H1 (cell line): ENCODE results near the gene ARV1. TPM values are rescaled to one million over a fixed set of nuclear protein-coding genes. Genes with fewer than 3 reads are reported as not detected.

Experiments
- CTCF ChIA-PET: fragments of 300-600 bp; sonication (Branson Sonifier 250); formaldehyde crosslinking; loops from one replicate; lab custom pipeline; 2021; ENCODE audit not compliant: partially characterized antibody; lab: Charles Lee
- POLR2A ChIA-PET: fragments of 300-600 bp; sonication (Branson Sonifier 250); formaldehyde crosslinking; loops from one replicate; lab custom pipeline; 2021; ENCODE audit warnings: inconsistent platforms; ENCODE audit not compliant: partially characterized antibody; lab: Charles Lee
- DNase-seq, 2 experiments: peaks; one replicate each; pipeline versions ENCODE4 v3.0.0 to v3.0.0-alpha.2; 2010 to 2022; ENCODE audit warnings: low spot score in 2 of 2, low read depth in 1 of 2, mixed read lengths in 1 of 2
- FAIRE-seq: peaks from 2 replicates; lab custom pipeline; 2011; peaks lifted over from hg19 to GRCh38; lab: Jason Lieb, UNC
- H2AFZ ChIP-seq: 2 replicates; pipeline ENCODE4 v1.8.1; 2012; ENCODE audit warnings: low read length, inconsistent platforms
- H2AK5ac ChIP-seq: 2 replicates; pipeline ENCODE4 v1.6.1; 2013; ENCODE audit warnings: low read depth, low read length
- H2BK120ac ChIP-seq: replicated peaks from 2 replicates; pipeline ENCODE3; 2013; ENCODE audit warnings: low read depth, low read length, inconsistent platforms
- H2BK12ac ChIP-seq: 2 replicates; pipeline ENCODE4 v1.6.1; 2013; ENCODE audit warnings: low read depth, low read length
- H2BK15ac ChIP-seq: 2 replicates; pipeline ENCODE4 v1.6.1; 2013; ENCODE audit warnings: low read length
- H2BK20ac ChIP-seq: 2 replicates; pipeline ENCODE4 v1.6.1; 2013; ENCODE audit warnings: low read length
- H2BK5ac ChIP-seq: 2 replicates; pipeline ENCODE4 v1.6.1; 2013; ENCODE audit warnings: low read depth, low read length
- H3K14ac ChIP-seq: 2 replicates; pipeline ENCODE4 v1.6.1; 2013; ENCODE audit warnings: inconsistent platforms; ENCODE audit not compliant: insufficient read length
- H3K18ac ChIP-seq: 2 replicates; pipeline ENCODE4 v1.6.1; 2013; ENCODE audit warnings: low read length; ENCODE audit errors: extremely low read depth
- H3K23ac ChIP-seq: 2 replicates; pipeline ENCODE4 v1.6.1; 2013; ENCODE audit warnings: inconsistent platforms; ENCODE audit not compliant: insufficient read length
- H3K23me2 ChIP-seq: 2 replicates; pipeline ENCODE4 v1.6.1; 2013; ENCODE audit warnings: low read depth, low read length
- H3K27ac ChIP-seq: 2 replicates; pipeline ENCODE4 v1.6.1; 2011; ENCODE audit warnings: low read depth, low read length, inconsistent platforms
- H3K27me3 ChIP-seq, 4 experiments: replicated peaks in 1 of 4; 1 replicate in 1 of 4; 2 replicates in 3 of 4; pipeline versions ENCODE4 v1.6.1 to v1.8.1; 2011 to 2013; ENCODE audit warnings: low read length in 3 of 4, mild to moderate bottlenecking in 3 of 4, inconsistent platforms in 2 of 4, mixed read lengths in 2 of 4, moderate library complexity in 1 of 4; ENCODE audit not compliant: control insufficient read depth in 3 of 4, insufficient read depth in 3 of 4; ENCODE audit errors: extremely low read depth in 1 of 4
- H3K36me3 ChIP-seq, 4 experiments: 2 replicates each; pipeline versions ENCODE4 v1.6.1 to v1.8.1; 2011 to 2013; ENCODE audit warnings: mild to moderate bottlenecking in 4 of 4, low read length in 3 of 4, moderate library complexity in 2 of 4, control low read depth in 1 of 4, inconsistent platforms in 1 of 4; ENCODE audit not compliant: insufficient read depth in 4 of 4, control insufficient read depth in 2 of 4
- H3K4ac ChIP-seq: replicated peaks from 2 replicates; pipeline ENCODE3; 2013; ENCODE audit warnings: low read length, low read depth, mixed read lengths, inconsistent platforms; ENCODE audit not compliant: insufficient read length
- H3K4me1 ChIP-seq, 4 experiments: replicated peaks in 1 of 4; 1 replicate in 1 of 4; 2 replicates in 3 of 4; pipeline versions ENCODE4 v1.6.1 to v1.8.1; 2011 to 2013; ENCODE audit warnings: low read length in 3 of 4, inconsistent platforms in 2 of 4, mixed read lengths in 1 of 4; ENCODE audit not compliant: insufficient read depth in 4 of 4, control insufficient read depth in 3 of 4
- H3K4me2 ChIP-seq, 2 experiments: 2 replicates each; pipeline versions ENCODE4 v1.6.1 to v1.8.1; 2011 to 2013; ENCODE audit warnings: low read depth in 2 of 2, low read length in 2 of 2, control low read depth in 1 of 2, inconsistent platforms in 1 of 2, mild to moderate bottlenecking in 1 of 2; ENCODE audit not compliant: insufficient read depth in 1 of 2
- H3K4me3 ChIP-seq, 4 experiments: fragments of 200-600, 300-600 bp in 1 of 4; sonication (generic), shearing (Covaris generic), sonication (Bioruptor Twin) in 1 of 4; 2 replicates each; pipeline versions ENCODE4 v1.5.1 to v1.8.1; 2011 to 2016; ENCODE audit warnings: low read length in 4 of 4, low read depth in 3 of 4, control low read depth in 2 of 4, inconsistent platforms in 2 of 4, mild to moderate bottlenecking in 2 of 4, mixed read lengths in 1 of 4, moderate library complexity in 1 of 4; ENCODE audit not compliant: insufficient read depth in 2 of 4; ENCODE audit errors: extremely low read depth in 1 of 4
- H3K56ac ChIP-seq: replicated peaks from 2 replicates; pipeline ENCODE3; 2013; ENCODE audit warnings: low read depth, mild to moderate bottlenecking, mixed read lengths, low read length, inconsistent platforms; ENCODE audit not compliant: insufficient read length
- H3K79me1 ChIP-seq: 2 replicates; pipeline ENCODE4 v1.6.1; 2013; ENCODE audit warnings: low read depth, low read length, control low read depth
- H3K79me2 ChIP-seq, 2 experiments: 2 replicates each; pipeline versions ENCODE4 v1.6.1 to v1.8.1; 2012 to 2013; ENCODE audit warnings: low read length in 2 of 2, mild to moderate bottlenecking in 2 of 2, inconsistent platforms in 1 of 2; ENCODE audit not compliant: insufficient read depth in 2 of 2, control insufficient read depth in 1 of 2
- H3K9ac ChIP-seq, 4 experiments: replicated peaks in 1 of 4; 1 replicate in 1 of 4; 2 replicates in 3 of 4; pipeline versions ENCODE4 v1.6.1 to v1.8.1; 2011 to 2013; ENCODE audit warnings: low read depth in 3 of 4, low read length in 3 of 4, control low read depth in 2 of 4, mild to moderate bottlenecking in 2 of 4, moderate library complexity in 2 of 4, inconsistent platforms in 1 of 4; ENCODE audit errors: extremely low read depth in 1 of 4
- H3K9me3 ChIP-seq, 2 experiments: 2 replicates each; pipeline versions ENCODE4 v1.6.1 to v1.8.1; 2012 to 2013; ENCODE audit warnings: mild to moderate bottlenecking in 2 of 2, moderate library complexity in 2 of 2, control low read depth in 1 of 2, inconsistent platforms in 1 of 2, low read depth in 1 of 2, low read length in 1 of 2, mixed read lengths in 1 of 2; ENCODE audit not compliant: insufficient read depth in 2 of 2
- H4K20me1 ChIP-seq, 2 experiments: replicated peaks in 1 of 2; 2 replicates each; pipeline versions ENCODE3 to v1.8.1; 2011 to 2013; ENCODE audit warnings: inconsistent platforms in 2 of 2, low read length in 2 of 2, mild to moderate bottlenecking in 1 of 2; ENCODE audit not compliant: insufficient read depth in 2 of 2, control insufficient read depth in 1 of 2
- H4K5ac ChIP-seq: 2 replicates; pipeline ENCODE4 v1.6.1; 2013; ENCODE audit warnings: low read length, low read depth, mixed read lengths, inconsistent platforms; ENCODE audit not compliant: insufficient read length
- H4K8ac ChIP-seq: 2 replicates; pipeline ENCODE4 v1.8.0; 2013; ENCODE audit warnings: mild to moderate bottlenecking, moderate library complexity, low read length, inconsistent platforms; ENCODE audit not compliant: insufficient read depth; ENCODE audit errors: extremely low read depth
- H4K91ac ChIP-seq: replicated peaks from 2 replicates; pipeline ENCODE3; 2013; ENCODE audit warnings: low read length, mixed read lengths, inconsistent platforms; ENCODE audit not compliant: insufficient read length
- EGR1 ChIP-seq: IDR thresholded peaks from 2 replicates; pipeline ENCODE4 v1.6.1; 2011; ENCODE audit warnings: low read depth, low read length, borderline replicate concordance
- POLR2A ChIP-seq, 2 experiments: IDR thresholded peaks; 1 replicate in 1 of 2; 2 replicates in 1 of 2; pipeline ENCODE4 v1.6.1; 2011; ENCODE audit warnings: low read depth in 2 of 2, low read length in 2 of 2, mild to moderate bottlenecking in 2 of 2; ENCODE audit errors: control extremely low read depth in 1 of 2
- SP1 ChIP-seq: IDR thresholded peaks from 2 replicates; pipeline ENCODE4 v1.6.1; 2011; ENCODE audit warnings: low read depth, low read length
- WGBS, 2 experiments: shearing (Covaris generic) in 1 of 2; methylation state at CpG; one replicate each; pipeline versions ENCODE4 v1.1.6 to v1.1.7; 2013 to 2015; ENCODE audit warnings: low lambda C conversion rate in 2 of 2, mixed read lengths in 2 of 2, inconsistent platforms in 1 of 2, low coverage in 1 of 2, missing lambda C conversion rate in 1 of 2; ENCODE audit not compliant: insufficient replicate concordance in 2 of 2, insufficient coverage in 1 of 2, insufficient read length in 1 of 2; ENCODE audit errors: extremely low coverage in 1 of 2, missing lambda C conversion rate in 1 of 2; 5-methylcytosine and 5-hydroxymethylcytosine counted together
- polyA plus RNA-seq, 7 experiments: library from polyadenylated mRNA; depleted of rRNA in 3 of 7; stranded (reverse) in 5 of 7; unstranded in 2 of 7; fragments of >200 nt in 5 of 7; fragments of 200-250 nt in 2 of 7; gene quantifications; 1 replicate in 5 of 7; 2 replicates in 1 of 7; 4 replicates in 1 of 7; pipeline versions ENCODE4 v1.2.1 to v1.2.3, GENCODE V29; 2011 to 2013; ENCODE audit warnings: missing spikeins in 2 of 7, mixed read lengths in 2 of 7
- total RNA-seq: library from RNA; stranded (reverse); fragmentation: NEBNext Ultra II Directional; extraction: Animal tissue kit (Norgen Biotek cat#: 25700); gene quantifications from 2 replicates; pipeline ENCODE4 v1.2.1, GENCODE V29; 2021

Gene ARV1
- total and polyA plus RNA-seq, 2 of the 8 experiments (the other 6 are each of a cell fraction or from before 2014, with no cell fraction given), result 13.1 to 13.4 TPM

- DNase-seq (no peak), FAIRE-seq (no peak)
- Histone ChIP-seq H2BK20ac (no peak overlapping the region), H3K4ac (no peak overlapping the region), H3K36me3 (no peaks in the 10 kb centered on the region; a peak in 1 of 8 replicates), H3K23ac (no peak overlapping the region), H3K9ac (no peak overlapping the region), H3K9me3 (no peaks in the 10 kb centered on the region), H2AK5ac (no peak overlapping the region), H3K27ac (no peak overlapping the region), H3K18ac (no peak overlapping the region), H3K27me3 (peaks cover 0 to 18% (median 1%) of the 10 kb centered on the region in 4 experiments; a peak in 5 of 7 replicates), H3K56ac (no peak overlapping the region), H3K4me1 (peaks cover 0 to 5% (median 2%) of the 10 kb centered on the region in 4 experiments; a peak in 3 of 7 replicates), H3K4me3 (no peak overlapping the region), H4K8ac (no peak overlapping the region), H2BK5ac (no peak overlapping the region), H2BK12ac (no peak overlapping the region), H4K5ac (no peak overlapping the region), H2AFZ (no peak overlapping the region), H2BK120ac (no peak overlapping the region), H3K4me2 (no peak overlapping the region), H4K91ac (no peak overlapping the region), H2BK15ac (no peak overlapping the region), H3K79me1 (no peaks in the 10 kb centered on the region), H3K23me2 (peaks cover 6% of the 10 kb centered on the region), H4K20me1 (peaks cover 3 to 16% of the 10 kb centered on the region in 2 experiments), H3K79me2 (no peaks in the 10 kb centered on the region; a peak in 1 of 4 replicates), H3K14ac (no peak overlapping the region)
- TF ChIP-seq SP1, result no peak
- TF ChIP-seq EGR1, result no peak
- TF ChIP-seq POLR2A (IDR thresholded peaks at IDR 0.05; ENCODE audit: control extremely low read depth in 1 of 2, low read depth in 2 of 2, low read length in 2 of 2), result no peak
- CTCF ChIA-PET, result interaction anchor here (0.7 to 1.3 kb wide), 2 partner anchors 39 to 146 kb away, joined by 3 read pairs; no protein-coding TSS in a partner anchor
- 93% methylated on average over 4 of the region's 4 CpGs; no CpG with 5 or more reads in 1 of the 2 experiments for WGBS, 2 experiments
- POLR2A ChIA-PET, result no interaction called here
These were observed 2.5 kb upstream of the ARV1 start for GRCh38 chr1:230976360-230976759.
